Right atrium auricular region (tissue), 2 donors: Measurements from ENCODE around the gene MPC1. TPM values are rescaled to one million over a fixed set of nuclear protein-coding genes. Genes with fewer than 3 reads are reported as not detected.

Experiments used
- DNase-seq: peaks from one replicate; pipeline ENCODE4 v3.0.0-alpha.2; 2019; ENCODE audit warnings: low spot score
- H3K27ac ChIP-seq, 2 donors: fragments of 200-600 bp; sonication (generic); 1 replicate in 1 of 2; 2 replicates in 1 of 2; pipeline ENCODE4 v1.5.1; 2016 to 2019
- H3K27me3 ChIP-seq, 2 donors: fragments of 200-600 bp; sonication (generic); one replicate each; pipeline versions ENCODE4 v1.5.1 to v1.6.0; 2017 to 2019
- H3K36me3 ChIP-seq: fragments of 200-600 bp; sonication (generic); one replicate; pipeline ENCODE4 v1.5.1; 2016
- H3K4me1 ChIP-seq, 2 donors: fragments of 200-600 bp; sonication (generic); one replicate each; pipeline versions ENCODE4 v1.5.1 to v1.6.0; 2017 to 2019
- H3K4me3 ChIP-seq, 2 donors: fragments of 200-600 bp; sonication (generic); 1 replicate in 1 of 2; 2 replicates in 1 of 2; pipeline ENCODE4 v1.5.1; 2017 to 2019; ENCODE audit warnings: mild to moderate bottlenecking in 1 of 2, moderate library complexity in 1 of 2
- H3K9me3 ChIP-seq, 2 donors: fragments of 200-600 bp; sonication (generic); one replicate each; pipeline ENCODE4 v1.5.1; 2019
- total RNA-seq, 2 donors: library from RNA; depleted of rRNA; stranded (reverse); fragments of >200 nt; gene quantifications; one replicate each; pipeline ENCODE4 v1.1.0, GENCODE V29; 2016
- TF ChIP-seq, protein P1 (sequence below), 2 donors: fragments of 200-600 bp; sonication (generic); IDR thresholded peaks; one replicate each; pipeline ENCODE4 v1.5.1; 2019; ENCODE audit warnings: antibody characterized with exemption in 2 of 2

Gene MPC1
- total RNA-seq, 2 donors from 2014 or later, result 250 to 616 TPM

- no peaks in the 10 kb centered on the region for H3K36me3 ChIP-seq
- H3K27ac ChIP-seq, result peak within 1 kb of the TSS; percentile 83 to 95
- TF ChIP-seq, protein P1, sequence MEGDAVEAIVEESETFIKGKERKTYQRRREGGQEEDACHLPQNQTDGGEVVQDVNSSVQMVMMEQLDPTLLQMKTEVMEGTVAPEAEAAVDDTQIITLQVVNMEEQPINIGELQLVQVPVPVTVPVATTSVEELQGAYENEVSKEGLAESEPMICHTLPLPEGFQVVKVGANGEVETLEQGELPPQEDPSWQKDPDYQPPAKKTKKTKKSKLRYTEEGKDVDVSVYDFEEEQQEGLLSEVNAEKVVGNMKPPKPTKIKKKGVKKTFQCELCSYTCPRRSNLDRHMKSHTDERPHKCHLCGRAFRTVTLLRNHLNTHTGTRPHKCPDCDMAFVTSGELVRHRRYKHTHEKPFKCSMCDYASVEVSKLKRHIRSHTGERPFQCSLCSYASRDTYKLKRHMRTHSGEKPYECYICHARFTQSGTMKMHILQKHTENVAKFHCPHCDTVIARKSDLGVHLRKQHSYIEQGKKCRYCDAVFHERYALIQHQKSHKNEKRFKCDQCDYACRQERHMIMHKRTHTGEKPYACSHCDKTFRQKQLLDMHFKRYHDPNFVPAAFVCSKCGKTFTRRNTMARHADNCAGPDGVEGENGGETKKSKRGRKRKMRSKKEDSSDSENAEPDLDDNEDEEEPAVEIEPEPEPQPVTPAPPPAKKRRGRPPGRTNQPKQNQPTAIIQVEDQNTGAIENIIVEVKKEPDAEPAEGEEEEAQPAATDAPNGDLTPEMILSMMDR (IDR thresholded peaks at IDR 0.05), result no peak
- H3K4me3 ChIP-seq, result peak within 1 kb of the TSS; percentile 94 to 98
- H3K4me1 ChIP-seq, result peaks cover 0 to 46% of the 10 kb centered on the region in 2 donors
- peak; percentile 90 for DNase-seq
- H3K27me3 ChIP-seq, result no peaks in the 10 kb centered on the region
- H3K9me3 ChIP-seq, result no peaks in the 10 kb centered on the region
Observed at GRCh38 chr6:166342349-166343149, 40.2 kb downstream of the MPC1 start, which contains the start of gene SFT2D1. SFT2D1 (minus strand) TSS chr6:166342545; CDS start chr6:166342481, 64 bp downstream.

GRCh38 chr6:166341977-166342348 is 40.8 kb downstream of the MPC1 start:
- Histone ChIP-seq H3K36me3 (no peaks in the 10 kb centered on the region), H3K27ac (peak overlapping the region; percentile 83 to 95), H3K4me3 (peak overlapping the region; percentile 94 to 98), H3K27me3 (no peaks in the 10 kb centered on the region), H3K4me1 (peaks cover 0 to 48% of the 10 kb centered on the region in 2 donors), H3K9me3 (no peaks in the 10 kb centered on the region)
- TF ChIP-seq, protein P1 (IDR thresholded peaks at IDR 0.05), result no peak
- DNase-seq, result no peak

DNA sequence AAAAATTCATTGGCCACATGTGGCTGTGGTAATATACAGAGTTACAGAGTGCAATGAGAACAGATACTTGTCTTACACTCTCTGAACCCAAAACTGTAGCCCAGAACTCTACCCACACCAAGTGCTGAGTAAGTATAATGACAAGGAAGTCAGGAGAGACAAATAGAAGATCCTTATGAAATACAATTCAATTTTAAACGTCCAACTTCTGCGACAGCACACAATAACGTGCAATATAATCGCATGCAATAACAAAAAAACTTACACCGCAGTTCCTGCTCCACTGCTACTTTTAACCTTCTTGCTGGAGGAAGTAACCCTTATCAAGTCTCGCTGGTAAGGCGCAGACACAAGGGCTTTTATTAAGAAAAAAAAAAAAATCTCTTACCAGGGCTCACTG is 41.3 kb downstream of the MPC1 start:
- H3K36me3 ChIP-seq, result no peaks in the 10 kb centered on the region
- TF ChIP-seq, protein P1 (IDR thresholded peaks at IDR 0.05), result no peak
- no peaks in the 10 kb centered on the region for H3K27me3 ChIP-seq
- no peaks in the 10 kb centered on the region for H3K9me3 ChIP-seq
- peak overlapping the region; percentile 94 to 98 for H3K4me3 ChIP-seq
- DNase-seq, result no peak
- peak overlapping the region in 1 of 2 donors; percentile 95 for H3K27ac ChIP-seq
- H3K4me1 ChIP-seq, result peaks cover 0 to 53% of the 10 kb centered on the region in 2 donors

DNA sequence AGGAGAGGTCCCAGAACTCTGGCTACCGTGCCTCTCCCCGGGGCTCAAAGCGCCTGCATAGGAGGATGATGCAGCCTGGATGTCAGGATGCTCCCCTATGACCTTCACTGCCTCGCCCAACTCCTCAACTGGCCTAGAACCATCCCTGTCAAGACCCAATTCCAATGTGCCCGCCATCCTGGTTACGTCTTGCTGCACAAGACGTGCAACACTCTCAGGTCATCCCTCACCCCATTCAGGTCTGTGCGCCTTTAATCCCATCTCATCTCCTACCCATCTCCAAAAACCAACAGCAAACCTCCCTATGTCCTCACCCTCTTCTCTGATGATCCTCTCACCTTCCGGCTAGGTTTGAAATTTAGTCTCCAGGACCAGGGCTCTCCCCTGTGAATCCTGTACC is 43.9 kb downstream of the MPC1 start:
- TF ChIP-seq, protein P1 (IDR thresholded peaks at IDR 0.05), result no peak
- no peaks in the 10 kb centered on the region for H3K27me3 ChIP-seq
- H3K4me1 ChIP-seq, result peaks cover 0 to 53% of the 10 kb centered on the region in 2 donors
- no peak for DNase-seq
- no peaks in the 10 kb centered on the region for H3K9me3 ChIP-seq
- no peak overlapping the region for H3K27ac ChIP-seq
- no peak overlapping the region for H3K4me3 ChIP-seq
- H3K36me3 ChIP-seq, result no peaks in the 10 kb centered on the region

DNA sequence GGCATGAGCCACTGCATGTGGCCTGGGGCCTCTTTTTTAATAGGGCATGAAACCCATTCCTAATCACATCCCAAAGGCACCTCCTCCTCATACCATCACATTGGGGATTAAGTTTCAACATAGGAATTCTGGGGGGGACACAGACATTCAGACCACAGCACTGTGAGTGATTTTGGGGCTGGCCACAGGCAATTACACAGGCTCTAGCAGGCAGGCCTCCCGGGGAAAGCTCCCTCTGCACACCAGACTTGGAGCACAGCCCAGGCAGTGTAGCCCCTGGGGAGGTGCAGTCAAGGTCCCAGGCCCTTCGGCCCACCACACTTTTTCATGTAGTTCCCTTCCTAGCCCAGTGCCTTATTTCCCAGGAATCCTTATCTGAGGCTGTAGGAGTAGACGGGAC is 45.9 kb downstream of the MPC1 start:
- no peak for DNase-seq
- peaks cover 0 to 48% of the 10 kb centered on the region in 2 donors for H3K4me1 ChIP-seq
- H3K4me3 ChIP-seq, result no peak overlapping the region
- no peak overlapping the region for H3K27ac ChIP-seq
- no peaks in the 10 kb centered on the region for H3K36me3 ChIP-seq
- H3K27me3 ChIP-seq, result no peaks in the 10 kb centered on the region
- TF ChIP-seq, protein P1 (IDR thresholded peaks at IDR 0.05), result no peak
- no peaks in the 10 kb centered on the region for H3K9me3 ChIP-seq
